ENCODE results near the gene EFCAB6.

GRCh38 chr22:43666457-43666856 is 145.6 kb downstream of the EFCAB6 start:
- no peak for TF ChIP-seq EZH2 (IDR thresholded peaks at IDR 0.05; ENCODE audit: borderline replicate concordance, low read depth, low read length, severe bottlenecking)
- no peak for TF ChIP-seq CTCF (IDR thresholded peaks at IDR 0.05; ENCODE audit: borderline replicate concordance, extremely low read depth, low read length, poor library complexity, severe bottlenecking)
